Measurements from ENCODE around the gene MAGEF1. TPM values are rescaled to one million over a fixed set of nuclear protein-coding genes. Genes with fewer than 3 reads are reported as not detected.
A peak's percentile ranks its signal among the peaks of the same experiment; 100 is the strongest.

Gene MAGEF1
- total and polyA plus RNA-seq, 2 of the 8 experiments (the other 6 are each of a cell fraction or from before 2014, with no cell fraction given): 26.5 to 56.7 TPM

DNA sequence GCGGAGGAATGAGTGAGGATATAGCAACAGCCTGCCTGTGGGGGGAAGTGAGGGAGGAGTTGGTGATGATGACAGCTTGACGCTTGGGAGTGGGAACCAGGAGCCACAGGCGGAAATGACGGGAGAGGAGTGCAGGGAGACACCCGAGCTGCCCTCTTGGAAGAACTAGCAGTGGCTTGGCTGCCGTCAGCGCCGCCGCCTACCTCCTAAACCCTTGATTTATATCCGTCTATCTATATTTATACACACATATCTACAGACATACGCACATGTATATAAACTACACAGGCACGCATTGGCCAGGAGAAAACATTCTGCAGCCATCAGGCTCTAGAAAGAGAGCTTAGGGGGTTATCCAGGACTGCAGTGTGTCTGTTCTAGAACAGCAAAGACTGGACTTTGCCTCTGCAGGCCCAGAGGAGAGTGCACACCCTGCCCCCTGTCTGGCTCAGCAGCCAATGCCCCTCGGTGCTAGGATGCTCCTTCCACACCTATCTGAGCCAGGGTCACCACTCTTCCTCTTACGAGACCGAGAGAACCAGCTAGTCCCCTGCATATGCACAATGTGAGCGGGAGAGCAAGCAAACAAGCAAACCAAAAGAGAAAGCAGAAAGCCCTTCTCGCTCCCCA lies 45.3 kb upstream of the MAGEF1 start:
- H3K79me2 ChIP-seq (ENCODE audit: control insufficient read depth in 1 of 2, insufficient read depth in 2 of 2, low read length in 2 of 2): no peaks in the 10 kb centered on the region
- H2BK20ac ChIP-seq (ENCODE audit: low read length): peak overlapping the region; percentile 80; the same call in 1 of the 2 replicates
- H3K4me1 ChIP-seq (replicated peaks in 1 of 4; ENCODE audit: control insufficient read depth in 3 of 4, insufficient read depth in 4 of 4, low read length in 3 of 4): peaks cover 3 to 29% (median 19%) of the 10 kb centered on the region in 4 experiments
- FAIRE-seq (no peak), DNase-seq (ENCODE audit: low read depth in 1 of 2, low spot score in 2 of 2) (no peak)
- no peak overlapping the region; the same call in 1 of the 2 replicates for H3K18ac ChIP-seq (ENCODE audit: extremely low read depth, low read length)
- no peak overlapping the region for H2BK120ac ChIP-seq (replicated peaks; ENCODE audit: low read depth, low read length)
- peak overlapping the region; percentile 62 for H4K91ac ChIP-seq (replicated peaks; ENCODE audit: insufficient read length, low read length)
- 67% methylated on average over 17 of the region's 17 CpGs; no CpG with 5 or more reads in 1 of the 2 experiments for WGBS, 2 experiments (ENCODE audit: extremely low coverage in 1 of 2, insufficient coverage in 1 of 2, insufficient read length in 1 of 2, insufficient replicate concordance in 2 of 2, low coverage in 1 of 2, low lambda C conversion rate in 2 of 2, missing lambda C conversion rate in 1 of 2)
- H3K79me1 ChIP-seq (ENCODE audit: low read depth, low read length): no peaks in the 10 kb centered on the region
- POLR2A ChIA-PET (ENCODE audit: partially characterized antibody): interaction anchor here (0.7 to 2.1 kb wide), 3 partner anchors 9 to 45 kb away, joined by 3 to 7 read pairs (median 3); partner anchors contain the start of gene MAGEF1
- H3K9me3 ChIP-seq (ENCODE audit: insufficient read depth in 2 of 2, low read depth in 1 of 2, low read length in 1 of 2): no peaks in the 10 kb centered on the region
- 0 out of 2 replicates have a peak overlapping the region, but pooled peaks have one; percentile 56 for H2BK5ac ChIP-seq (ENCODE audit: low read depth, low read length)
- H3K27me3 ChIP-seq (replicated peaks in 1 of 4; ENCODE audit: control insufficient read depth in 3 of 4, extremely low read depth in 1 of 4, insufficient read depth in 3 of 4, low read length in 3 of 4): 0 out of 7 replicates have a peak, but pooled peaks cover 0 to 3% (median 1%) of the 10 kb centered on the region in 4 experiments
- H3K4me2 ChIP-seq (ENCODE audit: insufficient read depth in 1 of 2, low read depth in 2 of 2, low read length in 2 of 2): peak overlapping the region; percentile 0 to 31; a peak in 1 of 4 replicates
- no peak overlapping the region for H2AFZ ChIP-seq (ENCODE audit: low read length)
- H2AK5ac ChIP-seq (ENCODE audit: low read depth, low read length): peak overlapping the region; percentile 60; the same call in 1 of the 2 replicates
- H3K4ac ChIP-seq (replicated peaks; ENCODE audit: insufficient read length, low read depth, low read length): no peak overlapping the region
- no peak overlapping the region for H4K5ac ChIP-seq (ENCODE audit: insufficient read length, low read depth, low read length)
- H4K8ac ChIP-seq (ENCODE audit: extremely low read depth, insufficient read depth, low read length): no peak overlapping the region
- no peaks in the 10 kb centered on the region for H4K20me1 ChIP-seq (replicated peaks in 1 of 2; ENCODE audit: control insufficient read depth in 1 of 2, insufficient read depth in 2 of 2, low read length in 2 of 2)
- no peak for TF ChIP-seq KDM4A (IDR thresholded peaks at IDR 0.05; ENCODE audit: low read depth, low read length, severe bottlenecking)
- TF ChIP-seq, protein P1, sequence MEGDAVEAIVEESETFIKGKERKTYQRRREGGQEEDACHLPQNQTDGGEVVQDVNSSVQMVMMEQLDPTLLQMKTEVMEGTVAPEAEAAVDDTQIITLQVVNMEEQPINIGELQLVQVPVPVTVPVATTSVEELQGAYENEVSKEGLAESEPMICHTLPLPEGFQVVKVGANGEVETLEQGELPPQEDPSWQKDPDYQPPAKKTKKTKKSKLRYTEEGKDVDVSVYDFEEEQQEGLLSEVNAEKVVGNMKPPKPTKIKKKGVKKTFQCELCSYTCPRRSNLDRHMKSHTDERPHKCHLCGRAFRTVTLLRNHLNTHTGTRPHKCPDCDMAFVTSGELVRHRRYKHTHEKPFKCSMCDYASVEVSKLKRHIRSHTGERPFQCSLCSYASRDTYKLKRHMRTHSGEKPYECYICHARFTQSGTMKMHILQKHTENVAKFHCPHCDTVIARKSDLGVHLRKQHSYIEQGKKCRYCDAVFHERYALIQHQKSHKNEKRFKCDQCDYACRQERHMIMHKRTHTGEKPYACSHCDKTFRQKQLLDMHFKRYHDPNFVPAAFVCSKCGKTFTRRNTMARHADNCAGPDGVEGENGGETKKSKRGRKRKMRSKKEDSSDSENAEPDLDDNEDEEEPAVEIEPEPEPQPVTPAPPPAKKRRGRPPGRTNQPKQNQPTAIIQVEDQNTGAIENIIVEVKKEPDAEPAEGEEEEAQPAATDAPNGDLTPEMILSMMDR (IDR thresholded peaks at IDR 0.05; ENCODE audit: control extremely low read depth in 1 of 3, insufficient read depth in 1 of 3, low read depth in 1 of 3, low read length in 3 of 3): peak in 1 of 3 experiments; percentile 7; a peak in 1 of 4 replicates
- H3K36me3 ChIP-seq (ENCODE audit: control insufficient read depth in 2 of 4, insufficient read depth in 4 of 4, low read length in 3 of 4): no peaks in the 10 kb centered on the region
- CTCF ChIA-PET (ENCODE audit: partially characterized antibody): interaction anchor here (0.6 to 6.8 kb wide), 15 partner anchors 8 to 206 kb away, joined by 3 to 42 read pairs (median 4); no protein-coding TSS in a partner anchor
- peak overlapping the region; percentile 88 for H2BK15ac ChIP-seq (ENCODE audit: low read length)
- H2BK12ac ChIP-seq (ENCODE audit: low read depth, low read length): peak overlapping the region; percentile 80; the same call in 1 of the 2 replicates
- H3K23ac ChIP-seq (ENCODE audit: insufficient read length): no peak overlapping the region
- no peak overlapping the region; a peak in 1 of 7 replicates for H3K9ac ChIP-seq (replicated peaks in 1 of 4; ENCODE audit: extremely low read depth in 1 of 4, low read depth in 3 of 4, low read length in 3 of 4)
- no peak overlapping the region for H3K14ac ChIP-seq (ENCODE audit: insufficient read length)
- H3K27ac ChIP-seq (ENCODE audit: low read depth, low read length): no peak overlapping the region
- H3K4me3 ChIP-seq (ENCODE audit: extremely low read depth in 1 of 4, insufficient read depth in 2 of 4, low read depth in 3 of 4, low read length in 4 of 4): no peak overlapping the region
- no peak overlapping the region for H3K56ac ChIP-seq (replicated peaks; ENCODE audit: insufficient read length, low read depth, low read length)
- H3K23me2 ChIP-seq (ENCODE audit: low read depth, low read length): no peaks in the 10 kb centered on the region; the same call in 1 of the 2 replicates
